Stimulated activated CD4-positive, alpha-beta T cell treated with anti-CD3 and anti-CD28 coated beads, Interleukin-12 subunit alpha, Interleukin-12 subunit beta, amount 100 ng/mL, for 4 hours (primary cell): ENCODE data around the gene ERC2.
"Not testable (repeated sequence)": the region's sequence is repeated elsewhere in the genome, so short reads cannot be mapped to it uniquely, and the experiment has no call there.

Experiments used
- DNase-seq: peaks from one replicate; pipeline ENCODE4 v3.0.0-alpha.2; 2020

ERC2 gene

DNA sequence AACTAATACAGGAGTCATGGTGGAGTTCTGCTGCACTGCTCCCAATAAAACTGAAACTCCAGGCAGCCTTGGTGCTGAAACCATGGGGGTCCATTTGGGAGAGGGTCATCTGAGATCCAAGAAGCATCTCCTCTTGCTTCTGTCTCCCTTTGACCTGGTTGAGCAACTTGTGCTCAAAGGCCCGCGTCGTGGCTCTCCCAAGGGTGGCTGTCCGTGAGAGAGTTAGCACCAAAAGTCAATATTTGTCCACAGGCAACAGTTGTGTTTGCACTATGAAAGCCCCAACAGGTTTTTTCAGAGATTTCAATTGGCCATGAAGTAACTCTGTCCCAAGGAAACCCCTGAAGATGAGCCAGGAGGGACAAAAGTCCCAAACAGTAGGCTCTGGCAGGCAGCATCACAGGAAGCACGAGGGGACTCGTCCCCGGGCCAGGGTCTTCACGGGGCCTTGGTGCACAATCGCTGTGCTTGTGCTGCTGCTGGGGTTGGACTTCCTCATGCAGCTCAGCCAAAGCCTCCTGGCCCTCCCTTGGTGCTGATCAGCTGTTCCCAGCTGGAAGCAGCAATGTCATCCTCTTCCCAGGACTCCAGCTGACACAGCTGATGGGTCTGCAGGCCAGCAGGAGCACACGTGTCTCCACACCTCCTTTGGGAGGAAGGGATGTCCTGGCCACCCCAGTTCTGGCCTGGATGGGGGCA is 941.8 kb downstream of the ERC2 start:
- no peak for DNase-seq

DNA sequence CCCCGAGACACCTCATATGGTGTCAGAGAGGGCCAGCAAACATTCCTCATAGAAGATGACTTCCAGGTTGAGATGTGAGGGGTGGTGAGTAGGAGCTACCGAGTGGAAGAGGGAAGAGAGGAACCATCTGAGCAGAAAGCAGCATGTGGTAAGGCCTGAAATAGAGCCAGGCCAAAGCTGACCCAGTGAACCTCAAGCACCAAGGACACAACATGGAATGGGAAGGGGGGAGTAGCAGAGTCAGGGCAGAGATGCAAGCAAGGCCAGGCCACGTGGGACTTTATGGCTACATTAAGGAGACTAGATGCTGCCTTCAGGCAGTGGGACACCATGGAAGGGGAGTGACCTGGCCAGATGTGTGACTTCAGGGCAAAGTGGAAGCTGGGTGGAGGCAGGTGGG is 942.8 kb downstream of the ERC2 start:
- DNase-seq = no peak

DNA sequence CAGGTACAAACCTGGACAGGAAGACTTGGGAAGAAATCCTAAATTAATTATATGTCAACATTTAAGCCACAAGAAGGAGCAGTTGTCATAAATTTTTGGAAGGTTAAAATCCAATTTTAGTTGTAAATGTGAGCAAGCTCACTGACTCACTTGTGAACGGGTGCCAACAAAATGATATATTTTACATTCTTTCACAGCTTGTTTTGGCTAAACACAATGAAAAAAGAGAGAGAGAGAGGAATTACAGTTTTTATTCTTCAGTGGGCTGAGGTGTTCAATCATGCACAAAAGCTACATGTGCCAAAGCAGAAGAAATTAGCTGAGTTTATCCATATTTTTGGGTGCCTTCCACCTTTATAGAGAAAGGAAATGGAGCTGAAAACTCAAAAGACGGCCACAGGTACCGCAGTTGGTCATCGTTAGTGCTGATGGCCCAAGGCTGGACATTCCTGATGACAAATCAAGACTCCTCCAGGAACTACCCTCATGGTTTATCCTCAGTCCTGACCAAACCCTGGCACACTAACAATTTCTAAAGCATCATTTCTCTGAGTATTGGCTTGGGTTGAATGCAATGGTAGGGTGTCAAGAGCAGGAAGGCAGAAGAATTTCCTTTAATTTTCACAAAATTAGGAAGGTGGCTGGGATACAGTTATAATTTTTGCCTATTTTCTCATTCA is 943.6 kb downstream of the ERC2 start:
- no peak for DNase-seq

DNA sequence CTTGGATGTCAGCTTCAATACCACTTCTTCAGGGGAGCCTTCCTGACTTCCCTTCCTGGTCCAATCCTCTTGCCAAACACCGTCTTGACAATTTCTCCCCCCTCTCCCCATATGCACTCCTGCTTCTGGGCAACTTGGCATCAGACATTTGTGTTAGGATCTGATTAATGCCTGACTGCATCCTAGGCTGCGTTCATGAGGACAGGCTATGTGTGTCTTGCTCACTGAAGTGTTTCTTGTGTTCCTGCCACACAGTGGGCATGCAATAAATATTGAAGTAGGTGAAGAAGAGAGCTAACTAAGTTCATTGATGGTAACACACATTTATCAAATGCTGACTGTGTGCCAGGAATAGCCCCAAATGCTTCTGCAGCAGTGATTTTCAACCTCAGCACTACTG is 944.8 kb downstream of the ERC2 start:
- no peak for DNase-seq

DNA sequence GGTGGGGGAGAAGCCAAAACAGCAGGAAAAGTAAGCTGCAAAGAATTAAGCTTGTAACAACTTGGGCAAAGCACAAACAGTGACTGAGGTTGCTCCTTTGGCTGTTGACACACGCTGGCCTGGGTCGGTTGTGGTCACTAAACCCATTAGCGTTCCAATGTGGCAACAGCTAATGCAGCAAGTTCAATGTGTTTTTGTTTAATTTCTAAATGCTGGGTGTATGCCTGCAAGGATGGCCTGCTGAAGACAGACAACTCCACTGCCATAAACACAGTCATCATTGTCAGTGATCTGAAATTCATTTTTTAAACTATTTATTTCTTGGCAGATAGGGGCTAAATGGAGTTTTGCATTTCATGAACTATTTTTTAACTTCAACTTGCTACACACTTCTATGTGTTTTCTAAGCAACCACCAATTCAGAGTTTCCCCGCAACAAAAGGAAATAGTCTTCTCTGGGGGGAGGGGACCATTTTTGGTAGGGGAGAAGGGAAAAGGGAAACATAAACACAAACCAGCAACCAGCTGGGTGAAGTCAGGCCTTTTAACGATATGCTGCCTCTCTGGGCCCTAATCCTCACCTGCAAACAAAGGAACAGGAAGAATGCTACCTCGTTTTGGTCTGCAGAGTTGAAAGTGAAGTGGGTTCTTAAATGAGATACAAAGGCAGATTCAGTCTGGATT is 946.4 kb downstream of the ERC2 start:
- no peak for DNase-seq

DNA sequence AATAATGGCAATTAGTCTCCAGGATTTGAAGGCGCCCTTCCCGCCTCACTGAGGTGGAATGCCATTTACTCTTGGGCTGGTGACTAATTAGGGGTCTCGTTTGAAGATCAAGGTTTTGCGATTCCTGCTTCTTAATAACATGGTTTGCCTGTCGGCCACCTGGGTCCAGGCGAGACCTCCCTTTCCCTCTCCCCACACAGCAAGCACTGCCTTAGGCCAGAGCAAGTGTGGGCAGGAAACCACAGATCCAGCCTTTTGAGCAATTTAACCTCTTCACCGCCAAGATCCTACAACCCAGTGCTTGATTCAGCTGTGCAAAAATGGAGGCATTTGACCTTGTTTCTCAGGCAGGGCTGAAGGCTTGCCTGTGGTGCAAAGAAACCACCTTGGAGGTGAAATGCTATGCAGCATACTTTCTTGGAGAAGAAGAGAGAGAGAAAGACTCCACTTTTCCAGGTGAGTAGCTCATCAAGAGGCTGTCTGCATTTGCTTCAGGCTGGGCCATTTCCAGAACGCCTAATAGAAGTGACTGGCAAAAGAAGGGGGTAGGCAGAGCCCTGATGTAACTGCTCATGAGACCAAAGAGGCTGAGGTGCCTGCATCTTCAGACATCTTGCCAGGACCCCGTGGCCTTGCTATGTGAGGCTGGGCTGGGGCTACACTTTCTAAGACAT is 947.1 kb downstream of the ERC2 start:
- no peak for DNase-seq

DNA sequence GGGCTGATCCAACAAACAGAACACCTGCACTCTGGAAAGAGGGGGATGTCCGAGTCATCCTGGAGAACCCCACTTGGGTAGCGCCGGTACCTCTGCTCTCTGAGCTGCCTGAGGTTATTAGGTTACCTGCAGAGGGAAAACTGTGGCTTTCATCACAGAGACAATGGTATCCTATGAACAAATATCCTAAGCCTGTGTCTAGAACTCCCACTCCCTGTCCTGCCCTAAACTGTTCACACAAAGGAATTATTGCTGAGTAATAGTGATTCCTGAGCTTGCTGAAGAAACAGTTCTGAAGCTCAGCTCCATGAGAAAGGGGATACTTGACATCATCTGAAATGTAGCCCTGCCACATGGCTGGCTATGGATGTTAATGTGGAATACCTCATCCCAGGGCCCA is 949.2 kb downstream of the ERC2 start:
- no peak for DNase-seq

DNA sequence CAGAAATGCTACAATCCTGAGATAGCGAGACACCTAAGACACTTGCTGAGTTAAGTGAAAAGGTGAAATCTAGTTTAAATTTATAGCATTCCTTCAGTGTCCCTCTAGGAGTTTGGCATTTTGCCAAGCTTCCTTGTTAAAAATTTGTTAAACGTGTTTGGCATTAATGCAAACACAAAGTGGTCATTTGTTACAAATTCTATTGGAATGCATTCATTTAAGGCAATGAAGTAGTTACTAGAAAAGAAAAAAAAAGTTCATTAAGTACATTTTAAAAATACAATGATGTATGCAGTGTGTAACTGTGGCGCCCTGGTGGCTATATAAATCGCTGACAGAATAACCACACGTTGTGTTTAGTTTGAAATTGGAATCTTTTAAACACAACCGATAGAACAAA is 949.8 kb downstream of the ERC2 start:
- no peak for DNase-seq

DNA sequence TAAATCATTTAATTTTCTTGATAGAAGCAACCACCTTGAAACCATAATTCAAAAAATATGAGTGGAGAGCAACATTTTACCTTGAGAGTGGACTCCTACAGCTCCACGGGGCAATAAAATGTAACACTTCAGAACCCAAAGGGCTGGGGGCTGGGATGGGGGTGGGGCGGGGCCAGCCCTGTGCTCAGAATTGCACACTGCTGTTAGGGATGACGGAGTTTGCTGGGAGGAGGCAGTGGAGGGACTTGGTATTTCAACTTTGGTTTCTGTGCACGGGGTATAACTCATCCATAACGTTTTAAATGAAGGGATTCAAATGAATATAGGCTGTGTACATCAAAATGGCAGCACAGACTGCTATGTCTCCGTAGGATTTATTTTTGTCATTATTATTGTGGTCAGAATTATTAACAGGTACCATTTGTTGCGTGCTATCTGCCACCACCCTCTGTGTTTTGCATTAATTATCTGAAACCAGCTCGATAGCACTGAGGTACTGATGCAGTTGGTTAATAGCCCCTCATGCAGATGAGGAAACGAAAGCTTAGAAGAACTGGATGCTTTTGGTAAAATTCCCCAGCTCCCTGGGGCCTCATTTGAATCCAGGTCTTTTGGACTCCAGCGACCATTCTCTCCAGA is 951.8 kb downstream of the ERC2 start:
- no peak for DNase-seq

DNA sequence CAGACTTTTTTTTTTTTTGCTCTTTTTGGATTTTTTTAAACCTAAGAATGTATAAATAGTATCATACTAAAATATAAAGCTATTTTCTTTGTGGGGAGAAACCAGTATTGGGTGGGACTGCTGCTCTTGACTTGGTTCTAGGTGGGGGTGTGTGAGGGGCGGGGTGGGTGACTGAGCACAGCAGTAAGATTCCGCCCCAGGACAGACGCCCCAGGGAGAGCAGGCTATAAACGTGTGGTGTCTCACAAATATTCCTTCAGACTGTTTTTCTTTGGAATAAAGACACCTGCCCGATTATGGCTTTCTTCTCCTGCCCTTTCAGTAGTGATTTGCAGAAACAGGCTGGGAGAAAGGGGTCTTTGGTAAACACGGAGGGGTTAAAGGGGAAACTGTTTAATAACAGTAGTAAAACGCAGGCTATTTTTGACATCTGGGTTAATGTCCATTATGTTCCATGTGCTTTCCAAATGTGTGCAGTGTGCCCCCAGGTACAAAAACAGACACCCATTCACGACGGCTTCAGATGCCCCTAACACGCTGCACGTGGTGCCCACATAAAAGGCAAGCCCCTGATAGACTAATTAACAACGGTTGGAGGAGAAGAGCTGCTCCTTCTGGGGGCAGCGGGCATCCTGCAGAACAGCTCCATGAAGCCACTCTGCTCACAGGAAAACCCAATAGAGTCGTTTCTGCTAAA is 952.6 kb downstream of the ERC2 start:
- DNase-seq = no peak

DNA sequence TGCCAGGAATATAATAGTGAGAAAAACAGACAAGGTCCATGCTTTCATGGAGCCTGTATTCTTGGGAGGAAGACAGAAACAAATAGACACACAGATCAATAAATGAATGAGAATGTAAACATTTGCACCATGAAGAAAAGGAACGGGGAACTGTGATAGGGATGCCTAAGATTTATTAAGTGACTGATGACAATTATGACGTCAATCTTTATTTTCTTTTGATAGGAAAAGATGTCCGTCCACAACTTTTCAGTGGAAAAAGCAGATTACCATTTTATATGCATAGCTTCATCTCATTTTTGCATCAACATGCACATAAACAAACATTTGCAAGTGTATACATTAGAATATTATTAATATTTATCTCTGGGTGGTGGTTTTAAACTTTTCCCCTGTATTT is 953.3 kb downstream of the ERC2 start:
- no peak for DNase-seq

DNA sequence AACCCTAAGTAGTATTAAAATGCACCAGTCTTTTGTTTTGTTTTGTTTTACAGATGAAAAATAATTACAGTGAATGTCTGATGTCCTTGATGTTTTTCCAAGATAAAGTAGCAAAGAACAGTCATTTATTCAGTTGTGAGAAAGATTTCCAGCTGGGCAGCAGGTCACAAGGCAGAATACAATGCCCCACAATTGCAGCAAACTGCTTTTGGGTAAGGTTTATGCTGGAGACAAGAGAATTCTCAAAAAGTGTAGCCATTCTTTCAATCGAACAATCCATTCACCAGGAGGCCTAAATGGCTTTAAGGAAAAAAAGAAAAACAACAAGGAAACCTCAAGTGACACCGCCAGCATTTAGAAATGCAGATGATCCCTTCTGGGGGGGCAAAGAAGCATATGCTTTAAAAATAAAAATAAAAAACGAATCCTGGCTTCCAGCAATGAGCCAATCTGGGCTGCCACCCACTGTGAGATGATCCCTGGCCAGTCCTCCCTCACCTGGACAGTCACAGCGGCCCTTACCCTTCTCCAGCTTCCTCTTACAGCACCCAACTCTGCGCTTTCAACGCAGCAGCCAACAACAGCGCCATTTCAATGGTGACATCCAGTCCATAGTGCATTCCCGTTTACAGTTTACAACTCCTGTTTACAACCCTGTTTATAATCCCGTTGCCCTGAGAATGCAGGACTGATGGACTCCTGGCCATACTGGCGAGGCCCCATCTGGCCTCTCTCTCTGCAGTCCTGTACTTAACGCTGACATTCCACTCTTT is 955.5 kb downstream of the ERC2 start:
- no peak for DNase-seq

DNA sequence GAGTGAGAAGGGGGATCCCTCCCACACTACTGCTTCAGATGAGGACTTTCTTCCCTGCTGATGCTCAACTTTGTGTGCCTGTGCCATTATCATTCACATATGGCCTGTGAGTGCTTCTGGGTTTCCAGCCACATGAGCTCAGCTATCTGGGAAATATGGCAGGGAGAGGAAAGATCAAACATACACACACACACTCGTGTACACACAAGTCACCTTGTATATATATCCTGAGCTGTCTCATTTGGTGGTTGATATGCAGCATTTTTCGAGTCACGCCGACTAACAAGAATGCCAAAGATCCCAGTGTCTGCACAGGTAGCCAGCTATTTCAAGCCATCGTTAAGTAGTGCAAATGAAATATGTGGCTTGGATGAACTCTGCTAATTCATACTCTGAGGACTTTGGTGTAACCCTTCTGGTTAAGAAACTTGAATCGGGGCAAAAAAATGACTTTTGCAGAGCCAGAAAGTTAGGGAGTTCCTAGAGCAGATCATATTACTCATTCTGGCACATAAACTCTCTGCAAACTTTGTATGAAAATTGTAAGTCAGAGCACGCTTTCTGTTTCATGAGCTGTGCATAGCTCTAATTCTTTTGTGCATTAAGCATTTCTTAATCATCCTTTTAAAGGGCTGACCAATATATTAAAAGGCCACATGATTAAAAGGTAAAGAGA is 956.2 kb downstream of the ERC2 start:
- no peak for DNase-seq

DNA sequence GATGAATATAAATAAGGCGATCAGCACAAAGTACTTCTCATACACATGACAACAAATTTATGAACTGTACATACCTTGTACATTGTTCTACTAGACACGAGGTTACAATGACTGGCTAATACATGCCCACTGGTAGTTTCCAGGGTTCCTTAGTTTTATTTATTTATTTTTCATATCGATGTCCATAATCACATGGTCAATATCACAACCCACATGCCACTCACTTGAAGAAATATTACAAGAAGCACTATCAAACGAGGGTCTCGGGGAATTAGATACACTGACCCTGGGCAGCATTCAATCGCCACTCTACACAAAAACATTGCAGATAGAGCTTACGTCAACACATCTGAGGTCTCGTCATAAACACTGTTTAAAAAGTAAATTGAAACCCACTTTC is 959.9 kb downstream of the ERC2 start:
- no peak for DNase-seq

DNA sequence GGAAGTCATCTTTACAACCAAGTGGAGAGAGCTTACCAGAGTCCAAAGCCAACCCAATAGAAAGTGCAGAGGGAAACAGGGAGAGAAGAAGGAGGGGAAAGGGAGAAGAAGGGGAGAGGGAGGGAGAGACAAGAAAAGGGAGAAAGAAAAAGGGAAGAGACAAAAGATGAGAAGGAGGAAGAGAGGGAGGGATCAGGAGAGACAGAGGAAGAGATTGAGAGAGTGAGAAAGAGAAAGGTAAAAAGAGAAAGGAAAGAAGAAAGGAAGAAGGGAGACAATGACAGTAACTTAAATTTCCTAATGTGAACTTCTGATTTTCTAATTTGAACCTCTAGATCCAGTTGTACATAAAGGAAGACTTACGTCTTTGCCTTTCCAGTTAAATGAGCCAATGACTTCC is 960.5 kb downstream of the ERC2 start:
- no peak for DNase-seq

DNA sequence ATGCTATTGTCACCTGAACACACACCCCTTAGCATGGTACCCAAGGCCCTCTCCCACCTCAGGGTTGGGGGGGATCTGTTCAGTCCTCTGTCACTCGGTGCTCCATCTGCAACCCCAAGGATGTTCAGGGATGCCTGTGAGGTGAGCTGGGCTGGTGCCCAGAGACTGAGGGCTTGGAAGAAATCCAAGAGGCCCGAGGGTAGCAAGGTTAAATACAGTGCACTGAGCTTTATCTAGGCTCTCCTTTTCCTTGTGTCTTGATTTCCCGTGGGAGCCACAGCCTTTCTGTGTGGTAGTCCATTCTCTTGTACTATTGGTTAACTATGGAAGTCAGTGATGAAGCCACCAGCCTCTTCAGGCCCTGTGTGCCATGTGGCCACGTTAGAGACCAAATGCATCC is 962.5 kb downstream of the ERC2 start:
- DNase-seq = no peak

DNA sequence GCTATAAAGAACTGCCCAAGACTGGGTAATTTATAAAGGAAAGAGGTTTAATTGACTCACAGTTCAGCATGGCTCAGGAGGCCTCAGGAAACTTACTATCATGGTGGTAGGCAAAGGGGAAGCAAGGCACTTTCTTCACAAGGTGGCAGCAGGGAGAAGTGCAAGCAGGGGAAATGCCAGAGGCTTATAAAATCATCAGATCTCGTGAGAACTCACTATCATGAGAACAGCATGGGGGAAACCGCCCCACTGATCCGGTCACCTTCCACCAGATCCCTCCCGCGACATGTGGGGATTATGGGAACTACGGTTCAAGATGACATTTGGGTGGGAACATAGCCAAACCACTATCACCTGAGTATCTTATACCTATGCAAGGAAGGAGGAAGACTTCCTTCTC is 963.2 kb downstream of the ERC2 start:
- DNase-seq = not testable (repeated sequence)

DNA sequence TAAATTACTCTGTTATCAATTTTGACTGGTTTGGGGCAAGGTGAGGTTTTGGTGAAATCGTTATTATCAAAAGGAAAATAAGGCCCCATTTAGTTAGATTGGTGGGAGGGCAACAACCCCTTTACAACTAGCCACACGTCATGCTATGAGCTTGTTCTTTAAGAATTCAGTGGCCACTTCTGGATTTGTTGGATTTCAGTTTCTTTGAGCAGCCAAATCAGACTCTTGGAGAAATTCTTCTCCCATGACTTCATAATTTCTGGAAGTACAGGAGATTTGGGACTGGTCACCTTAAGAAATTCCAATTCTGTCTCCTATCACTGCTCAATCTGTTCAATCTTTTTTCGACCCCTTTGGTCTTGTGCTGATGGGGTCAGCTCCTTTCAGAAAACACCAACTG is 966.4 kb downstream of the ERC2 start:
- no peak for DNase-seq

DNA sequence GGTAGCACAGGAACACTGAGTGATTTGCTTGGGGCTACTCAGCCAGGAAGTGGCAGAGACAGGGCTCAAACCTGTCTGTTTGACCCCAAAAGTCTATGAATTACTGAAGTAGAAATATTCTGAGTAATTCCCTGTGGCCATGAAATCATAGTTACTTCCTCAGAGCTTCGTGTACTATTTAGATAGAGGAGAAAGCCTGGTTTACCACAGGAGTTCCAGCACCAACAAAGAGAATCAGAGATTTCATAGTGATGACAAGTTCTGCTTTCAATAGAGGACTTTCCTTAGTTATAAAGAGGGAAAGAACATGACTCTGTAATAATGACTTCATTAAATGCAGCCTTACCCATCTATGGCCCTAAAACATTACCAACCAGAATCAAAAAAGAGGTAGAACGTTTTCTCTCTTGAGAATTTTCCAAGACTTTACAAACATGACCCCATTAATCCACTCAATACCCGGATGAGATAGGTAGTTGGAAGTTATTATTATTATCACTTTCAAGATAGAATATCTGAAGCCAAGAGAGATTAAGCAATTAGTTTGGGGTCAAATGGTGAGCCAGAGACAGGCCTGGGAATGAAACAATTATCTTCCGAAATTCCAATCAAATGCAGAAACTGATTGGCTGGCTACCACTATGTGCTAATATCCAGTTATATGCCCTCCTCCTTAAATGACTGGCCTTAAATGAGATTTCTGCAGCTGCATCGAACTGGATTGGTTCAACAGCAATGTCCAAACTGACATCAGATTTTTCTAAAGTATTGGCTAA is 967.5 kb downstream of the ERC2 start:
- no peak for DNase-seq

DNA sequence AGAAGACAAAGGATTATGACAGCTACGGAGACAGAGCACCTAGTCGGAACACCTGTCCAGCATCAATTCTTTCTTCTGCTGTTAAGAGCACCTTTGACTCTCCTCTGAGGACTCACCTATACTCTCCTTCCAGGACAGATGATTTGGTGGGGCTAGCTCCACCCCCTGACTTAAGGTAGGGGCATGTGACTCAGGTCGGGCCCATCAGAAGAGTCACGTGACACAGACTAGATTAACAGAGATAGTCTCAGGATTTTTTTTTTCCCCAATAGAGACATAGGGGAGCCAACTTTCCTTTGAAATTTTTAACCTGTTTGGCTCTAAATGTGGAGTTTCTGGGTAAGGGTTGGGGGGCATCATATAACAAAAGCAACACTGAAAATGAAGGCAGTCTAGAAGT is 969.7 kb downstream of the ERC2 start:
- DNase-seq = no peak
